WERI-Rb-1 (cell line): ENCODE results near the gene SYNDIG1.

ENCODE experiments used
- DNase-seq: peaks from one replicate; pipeline ENCODE4 v3.0.0-alpha.2; 2020
- H3K27ac ChIP-seq: fragments of 250-450 bp; sonication (Bioruptor Pico); 2 replicates; pipeline ENCODE4 v1.5.1; 2020; ENCODE audit warnings: mild to moderate bottlenecking, moderate library complexity
- H3K27me3 ChIP-seq: fragments of 250-450 bp; sonication (Bioruptor Pico); 2 replicates; pipeline ENCODE4 v1.5.1; 2021; ENCODE audit warnings: mild to moderate bottlenecking, low read depth, moderate library complexity; ENCODE audit not compliant: insufficient read depth, severe bottlenecking
- H3K36me3 ChIP-seq: fragments of 250-450 bp; sonication (Bioruptor Pico); 2 replicates; pipeline ENCODE4 v1.5.1; 2020; ENCODE audit warnings: mild to moderate bottlenecking, moderate library complexity
- H3K4me3 ChIP-seq: 2 replicates; pipeline ENCODE4 v1.5.1; 2011; ENCODE audit warnings: low read depth, mild to moderate bottlenecking, control low read depth, low read length
- H3K9me3 ChIP-seq: fragments of 250-450 bp; sonication (Bioruptor Pico); 2 replicates; pipeline ENCODE4 v1.5.1; 2021; ENCODE audit warnings: mild to moderate bottlenecking, moderate library complexity; ENCODE audit not compliant: severe bottlenecking
- TF ChIP-seq, protein P1 (sequence below): IDR thresholded peaks from 2 replicates; pipeline ENCODE4 v1.5.1; 2011; ENCODE audit warnings: low read depth, mild to moderate bottlenecking, control low read depth, inconsistent platforms, low read length

SYNDIG1 gene

DNA sequence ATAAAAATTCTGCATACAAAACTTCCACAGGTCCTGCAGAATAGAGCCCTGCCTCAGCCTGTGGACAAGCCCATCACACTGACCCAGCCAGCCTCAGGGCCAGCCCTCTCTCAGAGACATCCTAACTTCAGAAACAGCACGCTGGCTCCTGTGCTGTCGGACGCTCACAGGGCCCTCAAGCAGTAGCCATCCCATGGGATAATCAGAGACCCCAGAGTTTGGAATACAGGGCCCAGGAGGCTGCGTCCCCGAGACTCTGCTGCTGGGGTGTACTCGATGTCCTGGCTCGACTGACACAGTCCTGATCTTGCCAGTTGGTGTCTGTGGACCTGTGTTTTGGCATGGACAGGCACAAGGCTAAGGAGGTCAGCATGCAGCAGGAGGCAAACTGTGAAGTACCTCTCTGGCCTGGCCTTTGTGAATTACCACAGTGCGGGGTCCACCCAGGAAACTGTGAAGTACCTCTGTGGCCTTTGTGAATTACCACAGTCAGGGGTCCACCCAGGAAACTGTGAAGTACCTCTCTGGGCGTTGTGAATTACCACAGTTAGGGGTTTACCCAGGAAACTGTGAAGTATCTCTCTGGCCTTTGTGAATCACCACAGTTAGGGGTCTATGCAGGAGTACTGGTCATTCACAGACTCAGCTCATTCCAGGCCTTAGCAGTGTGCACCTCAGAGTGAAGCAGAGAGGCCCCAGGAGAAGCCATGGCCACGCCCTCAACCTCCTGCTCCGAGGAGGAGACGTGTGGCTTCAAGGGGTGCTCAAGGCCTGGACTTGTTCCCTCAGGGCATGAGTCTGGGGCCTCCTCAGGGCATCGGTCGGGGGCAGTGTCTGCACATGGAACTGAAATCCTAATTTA is 212.4 kb downstream of the SYNDIG1 start:
- Histone ChIP-seq H3K4me3 (no peak overlapping the region), H3K27me3 (no peaks in the 10 kb centered on the region), H3K27ac (no peak overlapping the region), H3K36me3 (no peaks in the 10 kb centered on the region), H3K9me3 (no peaks in the 10 kb centered on the region)
- no peak for DNase-seq
- TF ChIP-seq, protein P1, sequence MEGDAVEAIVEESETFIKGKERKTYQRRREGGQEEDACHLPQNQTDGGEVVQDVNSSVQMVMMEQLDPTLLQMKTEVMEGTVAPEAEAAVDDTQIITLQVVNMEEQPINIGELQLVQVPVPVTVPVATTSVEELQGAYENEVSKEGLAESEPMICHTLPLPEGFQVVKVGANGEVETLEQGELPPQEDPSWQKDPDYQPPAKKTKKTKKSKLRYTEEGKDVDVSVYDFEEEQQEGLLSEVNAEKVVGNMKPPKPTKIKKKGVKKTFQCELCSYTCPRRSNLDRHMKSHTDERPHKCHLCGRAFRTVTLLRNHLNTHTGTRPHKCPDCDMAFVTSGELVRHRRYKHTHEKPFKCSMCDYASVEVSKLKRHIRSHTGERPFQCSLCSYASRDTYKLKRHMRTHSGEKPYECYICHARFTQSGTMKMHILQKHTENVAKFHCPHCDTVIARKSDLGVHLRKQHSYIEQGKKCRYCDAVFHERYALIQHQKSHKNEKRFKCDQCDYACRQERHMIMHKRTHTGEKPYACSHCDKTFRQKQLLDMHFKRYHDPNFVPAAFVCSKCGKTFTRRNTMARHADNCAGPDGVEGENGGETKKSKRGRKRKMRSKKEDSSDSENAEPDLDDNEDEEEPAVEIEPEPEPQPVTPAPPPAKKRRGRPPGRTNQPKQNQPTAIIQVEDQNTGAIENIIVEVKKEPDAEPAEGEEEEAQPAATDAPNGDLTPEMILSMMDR = no peak

DNA sequence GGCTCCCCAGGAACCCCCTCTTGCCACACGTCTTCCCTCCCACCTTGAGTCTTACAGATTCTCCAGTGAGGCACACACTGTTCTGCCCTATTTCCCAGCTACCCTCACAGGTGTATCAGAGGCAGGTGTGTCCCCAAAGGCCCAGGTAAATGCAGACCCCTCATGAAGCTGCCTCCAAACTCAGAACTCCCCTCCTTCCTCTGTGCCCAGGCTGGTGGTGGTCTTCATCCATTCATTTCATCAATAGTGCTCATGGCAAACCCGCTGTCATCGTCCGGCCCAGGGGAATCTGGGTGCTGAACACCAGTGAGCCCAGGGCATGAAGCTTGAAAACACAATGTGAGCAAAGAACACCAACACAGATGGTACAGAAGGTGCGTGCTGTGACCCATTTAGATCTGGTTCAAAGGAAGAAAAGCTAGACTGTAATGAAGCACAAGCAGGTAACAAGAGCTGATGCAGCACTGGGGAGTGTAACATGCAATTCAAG is 213.1 kb downstream of the SYNDIG1 start:
- Histone ChIP-seq H3K27ac (no peak overlapping the region), H3K27me3 (no peaks in the 10 kb centered on the region), H3K9me3 (no peaks in the 10 kb centered on the region), H3K36me3 (no peaks in the 10 kb centered on the region), H3K4me3 (no peak overlapping the region)
- no peak for DNase-seq
- TF ChIP-seq, protein P1 = no peak

DNA sequence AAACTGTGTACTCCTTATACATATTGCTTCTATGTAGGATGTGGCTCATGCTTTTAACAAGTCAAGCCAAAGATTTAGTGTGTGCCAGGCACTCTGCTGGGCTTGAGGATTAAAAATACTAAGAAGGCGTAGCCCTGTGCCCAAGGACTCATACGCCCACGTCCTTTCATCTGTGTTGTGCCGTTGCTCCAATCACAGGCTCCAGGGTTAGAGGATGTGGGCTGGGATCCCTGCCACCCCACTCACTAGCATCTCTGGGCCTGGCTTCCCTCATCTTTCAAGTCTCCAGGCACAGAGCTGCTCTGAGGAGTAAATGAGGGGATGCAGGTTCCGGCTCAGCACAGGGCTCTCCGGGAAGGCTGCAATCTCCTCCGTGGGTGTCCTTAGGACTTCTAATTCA is 214.2 kb downstream of the SYNDIG1 start:
- H3K9me3 ChIP-seq = peaks cover 5% of the 10 kb centered on the region
- no peak overlapping the region for H3K27ac ChIP-seq
- DNase-seq = no peak
- TF ChIP-seq, protein P1 = no peak
- H3K27me3 ChIP-seq = no peaks in the 10 kb centered on the region
- no peaks in the 10 kb centered on the region for H3K36me3 ChIP-seq
- H3K4me3 ChIP-seq = no peak overlapping the region

DNA sequence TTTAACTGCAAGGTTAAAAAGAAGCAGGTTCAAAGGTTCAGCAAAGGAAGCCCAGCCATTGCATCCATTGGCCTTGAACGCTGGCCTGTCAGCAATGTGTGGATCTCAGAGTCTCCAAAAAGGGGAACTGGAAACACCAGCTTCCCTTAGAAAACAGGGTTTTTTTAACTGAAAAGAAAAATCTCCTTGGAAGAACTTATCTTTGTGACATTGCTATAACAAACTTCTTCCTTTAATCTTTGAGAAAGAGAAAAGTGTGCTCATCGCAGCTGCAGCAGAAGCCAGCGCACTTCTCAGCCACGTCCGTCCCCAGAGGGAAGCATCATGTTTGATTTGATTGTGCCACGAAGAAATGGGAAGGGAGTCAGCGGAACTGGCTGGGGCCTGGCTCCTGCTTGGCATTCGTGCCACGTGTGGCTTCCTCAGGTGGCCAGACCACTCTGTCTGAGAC is 215.0 kb downstream of the SYNDIG1 start:
- Histone ChIP-seq H3K27ac (no peak overlapping the region), H3K27me3 (no peaks in the 10 kb centered on the region), H3K36me3 (no peaks in the 10 kb centered on the region), H3K4me3 (no peak overlapping the region), H3K9me3 (peaks cover 5% of the 10 kb centered on the region)
- no peak for DNase-seq
- TF ChIP-seq, protein P1 = no peak

DNA sequence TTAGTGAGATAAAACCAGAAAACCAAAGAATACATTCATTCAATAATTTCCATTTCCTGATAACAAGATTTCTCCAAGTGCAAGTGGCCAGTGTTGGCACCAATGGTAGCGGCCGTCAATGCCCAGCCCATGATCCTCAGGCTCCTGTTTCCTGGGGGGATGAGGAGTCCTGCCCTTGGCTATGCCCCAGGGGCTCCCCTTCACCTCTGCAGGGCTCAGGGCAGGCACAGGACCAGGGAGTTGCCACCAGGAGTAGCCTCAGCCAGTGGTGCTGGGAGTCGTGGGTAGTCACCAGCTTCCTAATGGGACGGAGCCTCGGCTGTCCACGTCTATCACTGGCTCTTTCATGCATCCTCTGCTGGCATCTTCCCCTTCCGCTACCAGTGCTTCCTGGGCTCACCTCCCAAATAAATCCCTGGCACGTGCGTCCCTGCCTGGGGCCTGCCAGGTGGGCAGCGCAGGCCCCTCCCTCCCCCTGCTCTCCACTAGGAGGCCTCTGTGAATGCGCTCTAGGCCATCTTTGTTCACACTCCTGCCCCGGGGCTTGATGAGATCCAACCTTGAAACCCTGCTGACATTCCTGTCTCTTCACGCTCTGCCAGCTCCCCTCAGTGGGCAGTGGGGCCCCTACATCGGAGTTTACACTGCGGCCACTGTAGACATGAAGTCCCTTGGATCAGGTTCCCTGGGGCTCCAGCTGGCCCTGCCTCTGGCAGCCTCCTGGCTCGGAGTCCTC is 215.7 kb downstream of the SYNDIG1 start:
- H3K27me3 ChIP-seq = no peaks in the 10 kb centered on the region
- peaks cover 5% of the 10 kb centered on the region for H3K9me3 ChIP-seq
- H3K27ac ChIP-seq = no peak overlapping the region
- no peak overlapping the region for H3K4me3 ChIP-seq
- DNase-seq = no peak
- TF ChIP-seq, protein P1 = no peak
- no peaks in the 10 kb centered on the region for H3K36me3 ChIP-seq
